ENCODE results near the gene PRRT2. TPM values are rescaled to one million over a fixed set of nuclear protein-coding genes. Genes with fewer than 3 reads are reported as not detected.

The PRRT2 gene
- total RNA-seq, 1 donor from 2014 or later = 0.52 TPM

- Histone ChIP-seq H3K4me3 (ENCODE audit: low read length in 3 of 3) (no peak overlapping the region), H3K27me3 (ENCODE audit: control insufficient read depth in 3 of 3, insufficient read depth in 3 of 3, low read length in 3 of 3) (no peaks in the 10 kb centered on the region), H3K27ac (ENCODE audit: low read depth, low read length) (no peak overlapping the region)
These were observed 33.7 kb downstream of the PRRT2 start for GRCh38 chr16:29845656-29846055.

GRCh38 chr16:29848420-29849297 is 36.7 kb downstream of the PRRT2 start:
- Histone ChIP-seq H3K9ac (ENCODE audit: low read depth in 1 of 3, low read length in 3 of 3) (peak overlapping the region in 1 of 3 donors; percentile 16), H3K27ac (ENCODE audit: low read depth, low read length) (no peak overlapping the region), H3K4me1 (ENCODE audit: control insufficient read depth in 3 of 3, insufficient read depth in 3 of 3, low read length in 3 of 3) (no peaks in the 10 kb centered on the region), H3K27me3 (ENCODE audit: control insufficient read depth in 3 of 3, insufficient read depth in 3 of 3, low read length in 3 of 3) (no peaks in the 10 kb centered on the region), H3K9me3 (ENCODE audit: control insufficient read depth in 3 of 3, low read length in 3 of 3) (no peaks in the 10 kb centered on the region), H3K4me3 (ENCODE audit: low read length in 3 of 3) (no peak overlapping the region), H3K36me3 (ENCODE audit: control insufficient read depth in 3 of 3, insufficient read depth in 3 of 3, low read length in 3 of 3) (peaks cover 22 to 31% (median 30%) of the 10 kb centered on the region in 3 donors)

More at GRCh38 chr16:29845656-29846055, 33.7 kb downstream of the PRRT2 start:
- Histone ChIP-seq H3K36me3 (ENCODE audit: control insufficient read depth in 3 of 3, insufficient read depth in 3 of 3, low read length in 3 of 3) (peaks cover 39 to 54% (median 49%) of the 10 kb centered on the region in 3 donors), H3K4me1 (ENCODE audit: control insufficient read depth in 3 of 3, insufficient read depth in 3 of 3, low read length in 3 of 3) (no peaks in the 10 kb centered on the region), H3K9ac (ENCODE audit: low read depth in 1 of 3, low read length in 3 of 3) (no peak overlapping the region), H3K9me3 (ENCODE audit: control insufficient read depth in 3 of 3, low read length in 3 of 3) (no peaks in the 10 kb centered on the region)

- H3K9ac ChIP-seq (ENCODE audit: low read depth in 1 of 3, low read length in 3 of 3) = no peak overlapping the region
- no peaks in the 10 kb centered on the region for H3K27me3 ChIP-seq (ENCODE audit: control insufficient read depth in 3 of 3, insufficient read depth in 3 of 3, low read length in 3 of 3)
- H3K36me3 ChIP-seq (ENCODE audit: control insufficient read depth in 3 of 3, insufficient read depth in 3 of 3, low read length in 3 of 3) = peaks cover 18 to 29% (median 24%) of the 10 kb centered on the region in 3 donors
- no peak overlapping the region for H3K27ac ChIP-seq (ENCODE audit: low read depth, low read length)
- H3K4me1 ChIP-seq (ENCODE audit: control insufficient read depth in 3 of 3, insufficient read depth in 3 of 3, low read length in 3 of 3) = no peaks in the 10 kb centered on the region
- H3K4me3 ChIP-seq (ENCODE audit: low read length in 3 of 3) = no peak overlapping the region
- H3K9me3 ChIP-seq (ENCODE audit: control insufficient read depth in 3 of 3, low read length in 3 of 3) = no peaks in the 10 kb centered on the region
These were observed 37.5 kb downstream of the PRRT2 start for GRCh38 chr16:29849505-29849904.

GRCh38 chr16:29850998-29851397 is 39.0 kb downstream of the PRRT2 start:
- no peaks in the 10 kb centered on the region for H3K9me3 ChIP-seq (ENCODE audit: control insufficient read depth in 3 of 3, low read length in 3 of 3)
- peaks cover 10 to 16% (median 14%) of the 10 kb centered on the region in 3 donors for H3K36me3 ChIP-seq (ENCODE audit: control insufficient read depth in 3 of 3, insufficient read depth in 3 of 3, low read length in 3 of 3)
- H3K4me1 ChIP-seq (ENCODE audit: control insufficient read depth in 3 of 3, insufficient read depth in 3 of 3, low read length in 3 of 3) = no peaks in the 10 kb centered on the region
- H3K9ac ChIP-seq (ENCODE audit: low read depth in 1 of 3, low read length in 3 of 3) = no peak overlapping the region
- H3K27me3 ChIP-seq (ENCODE audit: control insufficient read depth in 3 of 3, insufficient read depth in 3 of 3, low read length in 3 of 3) = no peaks in the 10 kb centered on the region
- no peak overlapping the region for H3K4me3 ChIP-seq (ENCODE audit: low read length in 3 of 3)
- H3K27ac ChIP-seq (ENCODE audit: low read depth, low read length) = no peak overlapping the region

GRCh38 chr16:29852654-29853053 is 40.7 kb downstream of the PRRT2 start:
- no peak overlapping the region for H3K27ac ChIP-seq (ENCODE audit: low read depth, low read length)
- H3K36me3 ChIP-seq (ENCODE audit: control insufficient read depth in 3 of 3, insufficient read depth in 3 of 3, low read length in 3 of 3) = peaks cover 0 to 3% (median 2%) of the 10 kb centered on the region in 3 donors
- H3K9ac ChIP-seq (ENCODE audit: low read depth in 1 of 3, low read length in 3 of 3) = no peak overlapping the region
- peak overlapping the region in 1 of 3 donors; percentile 24 for H3K4me3 ChIP-seq (ENCODE audit: low read length in 3 of 3)
- H3K9me3 ChIP-seq (ENCODE audit: control insufficient read depth in 3 of 3, low read length in 3 of 3) = no peaks in the 10 kb centered on the region
- H3K27me3 ChIP-seq (ENCODE audit: control insufficient read depth in 3 of 3, insufficient read depth in 3 of 3, low read length in 3 of 3) = no peaks in the 10 kb centered on the region
- peaks cover 0 to 3% (median 0%) of the 10 kb centered on the region in 3 donors for H3K4me1 ChIP-seq (ENCODE audit: control insufficient read depth in 3 of 3, insufficient read depth in 3 of 3, low read length in 3 of 3)

- H3K4me3 ChIP-seq (ENCODE audit: low read length in 3 of 3) = no peak overlapping the region
- H3K27ac ChIP-seq (ENCODE audit: low read depth, low read length) = no peak overlapping the region
- H3K36me3 ChIP-seq (ENCODE audit: control insufficient read depth in 3 of 3, insufficient read depth in 3 of 3, low read length in 3 of 3) = peaks cover 10 to 16% (median 11%) of the 10 kb centered on the region in 3 donors
- peaks cover 0 to 3% (median 0%) of the 10 kb centered on the region in 3 donors for H3K4me1 ChIP-seq (ENCODE audit: control insufficient read depth in 3 of 3, insufficient read depth in 3 of 3, low read length in 3 of 3)
- no peak overlapping the region for H3K9ac ChIP-seq (ENCODE audit: low read depth in 1 of 3, low read length in 3 of 3)
- H3K9me3 ChIP-seq (ENCODE audit: control insufficient read depth in 3 of 3, low read length in 3 of 3) = no peaks in the 10 kb centered on the region
- H3K27me3 ChIP-seq (ENCODE audit: control insufficient read depth in 3 of 3, insufficient read depth in 3 of 3, low read length in 3 of 3) = no peaks in the 10 kb centered on the region
These were observed 42.6 kb downstream of the PRRT2 start for GRCh38 chr16:29854520-29855100.

- Histone ChIP-seq H3K4me1 (ENCODE audit: control insufficient read depth in 3 of 3, insufficient read depth in 3 of 3, low read length in 3 of 3) (peaks cover 12 to 15% (median 13%) of the 10 kb centered on the region in 3 donors), H3K27ac (ENCODE audit: low read depth, low read length) (no peak overlapping the region), H3K9ac (ENCODE audit: low read depth in 1 of 3, low read length in 3 of 3) (no peak overlapping the region)
These were observed 45.3 kb downstream of the PRRT2 start for GRCh38 chr16:29857133-29857760.

GRCh38 chr16:29858149-29858849 is 46.3 kb downstream of the PRRT2 start:
- Histone ChIP-seq H3K27ac (ENCODE audit: low read depth, low read length) (no peak overlapping the region), H3K4me1 (ENCODE audit: control insufficient read depth in 3 of 3, insufficient read depth in 3 of 3, low read length in 3 of 3) (peaks cover 14 to 20% (median 17%) of the 10 kb centered on the region in 3 donors), H3K27me3 (ENCODE audit: control insufficient read depth in 3 of 3, insufficient read depth in 3 of 3, low read length in 3 of 3) (no peaks in the 10 kb centered on the region), H3K4me3 (ENCODE audit: low read length in 3 of 3) (no peak overlapping the region), H3K9ac (ENCODE audit: low read depth in 1 of 3, low read length in 3 of 3) (no peak overlapping the region), H3K9me3 (ENCODE audit: control insufficient read depth in 3 of 3, low read length in 3 of 3) (no peaks in the 10 kb centered on the region), H3K36me3 (ENCODE audit: control insufficient read depth in 3 of 3, insufficient read depth in 3 of 3, low read length in 3 of 3) (peaks cover 22 to 32% (median 24%) of the 10 kb centered on the region in 3 donors)

More at GRCh38 chr16:29857133-29857760, 45.3 kb downstream of the PRRT2 start:
- H3K27me3 ChIP-seq (ENCODE audit: control insufficient read depth in 3 of 3, insufficient read depth in 3 of 3, low read length in 3 of 3) = no peaks in the 10 kb centered on the region
- no peak overlapping the region for H3K4me3 ChIP-seq (ENCODE audit: low read length in 3 of 3)
- H3K36me3 ChIP-seq (ENCODE audit: control insufficient read depth in 3 of 3, insufficient read depth in 3 of 3, low read length in 3 of 3) = peaks cover 22 to 32% (median 24%) of the 10 kb centered on the region in 3 donors
- no peaks in the 10 kb centered on the region for H3K9me3 ChIP-seq (ENCODE audit: control insufficient read depth in 3 of 3, low read length in 3 of 3)

GRCh38 chr16:29858974-29859373 is 47.0 kb downstream of the PRRT2 start:
- H3K27me3 ChIP-seq (ENCODE audit: control insufficient read depth in 3 of 3, insufficient read depth in 3 of 3, low read length in 3 of 3) = no peaks in the 10 kb centered on the region
- H3K4me3 ChIP-seq (ENCODE audit: low read length in 3 of 3) = no peak overlapping the region
- peaks cover 19 to 25% (median 21%) of the 10 kb centered on the region in 3 donors for H3K4me1 ChIP-seq (ENCODE audit: control insufficient read depth in 3 of 3, insufficient read depth in 3 of 3, low read length in 3 of 3)
- H3K36me3 ChIP-seq (ENCODE audit: control insufficient read depth in 3 of 3, insufficient read depth in 3 of 3, low read length in 3 of 3) = peaks cover 22 to 32% (median 24%) of the 10 kb centered on the region in 3 donors
- no peaks in the 10 kb centered on the region for H3K9me3 ChIP-seq (ENCODE audit: control insufficient read depth in 3 of 3, low read length in 3 of 3)
- no peak overlapping the region for H3K27ac ChIP-seq (ENCODE audit: low read depth, low read length)
- H3K9ac ChIP-seq (ENCODE audit: low read depth in 1 of 3, low read length in 3 of 3) = no peak overlapping the region
